Right hindlimb (tissue), 1 donor: Measurements from ENCODE around the gene CYP21A2.

Source experiments
- DNase-seq: peaks from one replicate; pipeline ENCODE4 v3.0.0-alpha.2; 2018

The CYP21A2 gene

GRCh38 chr6:32083812-32084768, 45.9 kb downstream of the CYP21A2 start:
- no peak for DNase-seq

- no peak for DNase-seq
Observed at GRCh38 chr6:32084780-32085179, 46.6 kb downstream of the CYP21A2 start.

GRCh38 chr6:32085759-32086459, 47.7 kb downstream of the CYP21A2 start:
- no peak for DNase-seq

GRCh38 chr6:32086661-32087573, 48.7 kb downstream of the CYP21A2 start:
- DNase-seq = peak; percentile 33

GRCh38 chr6:32087574-32088486, 49.6 kb downstream of the CYP21A2 start:
- DNase-seq = peak; percentile 86

- DNase-seq = no peak
Observed at GRCh38 chr6:32088487-32089049, 50.4 kb downstream of the CYP21A2 start.

GRCh38 chr6:32089082-32089828, 51.0 kb downstream of the CYP21A2 start:
- no peak for DNase-seq
